HG03520 (cell line): ENCODE results near the gene CACNA1C.

Source experiments
- ATAC-seq: cut with Tn5 transposase; IDR thresholded peaks from one replicate; pipeline ENCODE4 v1.9.1; 2021; ENCODE audit warnings: mild to moderate bottlenecking, moderate library complexity; ENCODE audit not compliant: unreplicated experiment

The CACNA1C gene

GRCh38 chr12:2268471-2269286, 215.9 kb downstream of the CACNA1C start:
- no peak for ATAC-seq

GRCh38 chr12:2270846-2271245, 218.1 kb downstream of the CACNA1C start:
- no peak for ATAC-seq

GRCh38 chr12:2271961-2272360, 219.2 kb downstream of the CACNA1C start:
- no peak for ATAC-seq

GRCh38 chr12:2273288-2273687, 220.5 kb downstream of the CACNA1C start:
- no peak for ATAC-seq

- ATAC-seq: no peak
Measured at GRCh38 chr12:2273751-2274150, 221.0 kb downstream of the CACNA1C start.

DNA sequence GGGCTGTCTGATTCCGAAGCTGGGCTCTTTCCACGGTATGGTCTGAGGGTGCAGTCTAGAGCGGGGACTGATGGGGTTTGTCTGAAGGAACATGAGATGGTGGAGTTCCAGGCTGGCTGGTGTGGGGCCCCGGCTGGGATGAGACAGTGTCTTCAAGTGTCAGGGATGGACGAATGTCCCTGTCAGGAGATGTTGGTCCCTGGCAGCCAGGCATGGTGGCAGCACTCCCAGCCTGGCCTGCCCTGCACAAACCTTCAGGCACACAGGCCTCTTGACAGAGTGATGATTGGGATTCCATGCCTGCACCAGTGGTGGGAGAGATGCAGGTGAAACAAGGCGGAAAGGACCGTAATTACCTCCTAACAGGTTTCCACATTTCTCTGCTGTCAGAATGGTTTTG, 221.9 kb downstream of the CACNA1C start:
- ATAC-seq: no peak

GRCh38 chr12:2276288-2277033, 223.7 kb downstream of the CACNA1C start:
- ATAC-seq: no peak

DNA sequence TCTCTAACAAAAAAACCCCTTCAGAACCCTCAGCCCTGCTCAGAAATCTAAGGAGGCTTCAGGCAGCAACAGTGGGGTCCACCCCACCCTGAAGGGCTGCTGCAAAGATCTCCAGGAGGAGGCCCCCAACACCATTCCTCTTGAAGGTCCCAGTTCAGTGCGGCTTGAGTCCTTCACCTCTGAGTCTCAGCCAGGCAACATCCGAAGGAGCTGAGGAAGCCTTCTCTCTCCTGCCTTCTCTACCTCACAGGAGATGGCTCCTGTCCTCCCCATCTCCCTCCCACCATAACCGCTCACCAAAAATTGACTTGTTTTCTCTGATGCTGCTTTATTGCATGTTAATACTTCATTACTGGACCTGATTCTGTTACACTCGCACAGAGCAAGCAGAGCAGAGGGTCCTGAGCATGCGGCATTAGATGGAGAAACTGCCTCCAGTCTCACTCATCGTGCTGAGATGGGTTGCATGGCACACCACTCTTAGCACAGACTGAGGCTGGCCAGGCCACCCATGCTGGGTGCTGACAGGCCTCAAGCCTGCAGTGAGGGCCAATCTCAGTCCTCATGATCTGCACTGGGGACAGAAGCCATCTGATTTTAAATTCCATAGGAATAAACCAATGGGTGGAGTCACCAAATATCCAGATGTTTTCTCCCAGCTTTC, 224.8 kb downstream of the CACNA1C start:
- no peak for ATAC-seq

DNA sequence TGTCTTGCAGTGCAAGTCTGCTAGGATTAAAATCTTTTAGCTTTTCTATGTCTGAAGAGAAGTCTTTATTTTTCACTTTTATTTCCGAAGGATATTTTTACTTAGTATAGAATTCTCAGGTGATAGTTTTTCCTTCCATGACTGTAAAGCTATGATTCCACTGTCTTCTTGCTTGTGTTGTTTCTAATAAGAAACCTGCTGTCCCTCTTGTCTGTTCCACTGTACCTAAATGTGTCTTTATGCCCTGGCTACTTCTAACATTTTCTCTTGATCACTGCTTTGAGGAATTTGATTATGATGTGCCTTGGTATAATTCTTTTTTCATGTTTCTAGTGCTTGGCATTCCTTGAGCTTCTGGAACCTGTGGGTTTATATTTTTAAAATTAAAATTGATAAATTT, 228.7 kb downstream of the CACNA1C start:
- ATAC-seq: no peak

GRCh38 chr12:2282318-2282717, 229.5 kb downstream of the CACNA1C start:
- ATAC-seq: no peak

GRCh38 chr12:2283480-2283879, 230.7 kb downstream of the CACNA1C start:
- ATAC-seq: no peak

- no peak for ATAC-seq
Measured at GRCh38 chr12:2283916-2284315, 231.1 kb downstream of the CACNA1C start.

GRCh38 chr12:2284321-2284813, 231.6 kb downstream of the CACNA1C start:
- ATAC-seq: no peak

GRCh38 chr12:2284857-2285256, 232.1 kb downstream of the CACNA1C start:
- ATAC-seq: no peak

GRCh38 chr12:2285462-2285861, 232.7 kb downstream of the CACNA1C start:
- no peak for ATAC-seq

- no peak for ATAC-seq
Measured at GRCh38 chr12:2286047-2286446, 233.3 kb downstream of the CACNA1C start.

DNA sequence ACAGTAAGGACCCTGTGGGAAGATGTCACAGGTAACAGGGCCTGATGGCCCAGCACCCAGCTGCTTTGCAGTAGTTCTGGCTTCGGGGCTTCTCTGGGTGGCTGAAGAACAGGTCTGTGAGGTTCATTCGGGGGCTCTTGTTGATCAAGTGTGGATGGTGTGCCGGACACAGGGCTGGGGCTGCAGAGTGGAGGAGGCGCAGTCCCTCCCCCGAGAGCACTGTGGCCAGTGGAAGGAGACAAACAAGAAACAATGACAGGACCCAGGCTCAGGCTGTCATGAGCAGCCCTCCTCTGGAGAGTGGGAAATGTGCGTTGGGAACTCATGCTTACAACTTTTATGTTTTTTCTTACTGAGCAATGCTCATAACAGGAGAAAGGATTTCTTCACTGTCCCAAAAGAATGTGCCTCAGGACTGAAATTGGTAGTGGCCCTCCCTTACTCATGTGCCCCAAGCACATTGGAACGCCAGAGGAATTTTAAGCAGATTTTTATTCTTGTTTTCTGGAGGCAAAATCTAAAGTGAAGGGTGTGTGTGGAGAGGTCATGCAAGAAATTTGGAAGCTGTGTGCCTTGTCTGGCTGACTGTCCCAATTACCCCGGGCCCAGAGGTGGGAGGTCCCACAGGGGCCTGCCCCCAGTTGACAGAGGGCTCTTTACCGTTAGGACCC, 233.8 kb downstream of the CACNA1C start:
- no peak for ATAC-seq

GRCh38 chr12:2287151-2287550, 234.4 kb downstream of the CACNA1C start:
- no peak for ATAC-seq

DNA sequence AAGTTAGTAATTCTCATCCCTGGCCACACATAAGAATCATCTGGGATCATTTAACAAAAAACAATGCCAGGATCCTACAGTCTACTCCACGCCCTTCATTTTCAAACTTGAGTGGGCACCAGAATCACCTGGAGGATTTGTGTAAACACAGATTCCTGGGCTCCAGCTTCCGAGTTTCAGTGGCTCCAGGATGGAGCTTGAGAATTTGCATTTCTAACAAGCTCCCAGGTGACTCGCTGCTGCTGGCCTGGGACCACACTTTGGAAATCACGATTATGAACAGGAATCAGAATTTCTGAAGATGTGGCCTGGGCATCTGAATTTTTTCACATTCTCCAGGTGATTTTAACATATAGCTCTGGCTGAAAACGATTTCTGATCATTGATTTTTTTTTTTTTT, 234.8 kb downstream of the CACNA1C start:
- no peak for ATAC-seq

GRCh38 chr12:2288001-2288400, 235.2 kb downstream of the CACNA1C start:
- ATAC-seq: no peak

GRCh38 chr12:2288471-2288870, 235.7 kb downstream of the CACNA1C start:
- no peak for ATAC-seq
